ENCODE results near the gene EEPD1.

Gene EEPD1

DNA sequence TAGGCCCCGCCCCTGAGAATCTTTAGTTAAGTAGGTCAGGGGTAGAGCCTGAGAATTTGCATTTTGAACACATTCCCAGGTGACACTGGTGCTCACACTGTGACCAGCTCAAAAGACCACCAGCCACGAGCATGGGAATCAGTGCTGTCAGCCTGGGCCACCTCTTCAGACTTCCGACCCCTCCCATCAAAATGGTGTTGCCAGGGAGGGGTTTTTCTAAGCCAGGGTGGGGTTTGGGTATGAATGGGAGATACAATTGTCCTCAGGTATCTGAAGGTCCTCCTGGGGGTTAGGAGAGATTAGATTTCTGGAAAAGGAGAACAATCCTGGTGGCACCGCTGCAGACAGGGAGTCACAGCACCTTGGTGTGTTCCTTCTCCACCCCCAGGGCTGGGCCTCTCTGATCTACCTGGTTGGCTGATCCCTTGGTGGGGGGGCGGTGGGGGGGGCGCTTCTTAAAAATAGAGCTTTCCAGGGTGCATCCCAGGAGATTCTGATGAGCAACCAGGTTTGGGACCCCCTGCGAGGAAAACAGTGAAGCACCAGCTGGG is 125.1 kb downstream of the EEPD1 start:
- Histone ChIP-seq H2AK5ac (ENCODE audit: low read length) (peak overlapping the region; percentile 71), H2BK12ac (ENCODE audit: low read length) (peak overlapping the region; percentile 70), H3K9me3 (ENCODE audit: insufficient read depth, low read depth, low read length) (no peaks in the 10 kb centered on the region), H3K36me3 (ENCODE audit: control insufficient read depth in 1 of 2, insufficient read depth in 2 of 2, low read length in 2 of 2) (no peaks in the 10 kb centered on the region), H3K4ac (ENCODE audit: low read depth, low read length) (peak overlapping the region; percentile 31), H3K27ac (ENCODE audit: low read depth, low read length) (peak overlapping the region; percentile 64), H3K79me2 (ENCODE audit: control insufficient read depth, insufficient read depth, low read length, poor library complexity) (peaks cover 2% of the 10 kb centered on the region), H3K23ac (ENCODE audit: low read length) (no peak overlapping the region), H3K79me1 (ENCODE audit: low read length) (peaks cover 21% of the 10 kb centered on the region), H4K8ac (ENCODE audit: low read depth, low read length) (no peak overlapping the region), H2AFZ (ENCODE audit: insufficient read depth, low read length, poor library complexity) (no peak overlapping the region), H3K4me3 (ENCODE audit: low read depth, low read length) (no peak overlapping the region), H2BK5ac (ENCODE audit: low read depth, low read length, poor library complexity) (peak overlapping the region; percentile 47), H3K4me2 (ENCODE audit: low read length) (peak overlapping the region; percentile 30), H2BK120ac (ENCODE audit: insufficient read depth, low read length, poor library complexity) (peak overlapping the region; percentile 40), H3K4me1 (ENCODE audit: control insufficient read depth in 1 of 2, insufficient read depth in 2 of 2, low read length in 2 of 2) (peaks cover 27 to 46% of the 10 kb centered on the region in 2 experiments), H4K91ac (ENCODE audit: low read depth, low read length) (peak overlapping the region; percentile 67), H3K14ac (ENCODE audit: low read length) (peak overlapping the region; percentile 21), H4K12ac (ENCODE audit: low read depth, low read length) (no peak overlapping the region), H3K9ac (ENCODE audit: low read length) (no peak overlapping the region), H3K27me3 (ENCODE audit: insufficient read depth, low read length) (no peaks in the 10 kb centered on the region), H3K18ac (ENCODE audit: low read length) (no peak overlapping the region)
- no CpG with 5 or more reads among the region's 7 CpGs for WGBS (ENCODE audit: extremely low coverage, insufficient coverage, insufficient read length)
- no peak for DNase-seq

DNA sequence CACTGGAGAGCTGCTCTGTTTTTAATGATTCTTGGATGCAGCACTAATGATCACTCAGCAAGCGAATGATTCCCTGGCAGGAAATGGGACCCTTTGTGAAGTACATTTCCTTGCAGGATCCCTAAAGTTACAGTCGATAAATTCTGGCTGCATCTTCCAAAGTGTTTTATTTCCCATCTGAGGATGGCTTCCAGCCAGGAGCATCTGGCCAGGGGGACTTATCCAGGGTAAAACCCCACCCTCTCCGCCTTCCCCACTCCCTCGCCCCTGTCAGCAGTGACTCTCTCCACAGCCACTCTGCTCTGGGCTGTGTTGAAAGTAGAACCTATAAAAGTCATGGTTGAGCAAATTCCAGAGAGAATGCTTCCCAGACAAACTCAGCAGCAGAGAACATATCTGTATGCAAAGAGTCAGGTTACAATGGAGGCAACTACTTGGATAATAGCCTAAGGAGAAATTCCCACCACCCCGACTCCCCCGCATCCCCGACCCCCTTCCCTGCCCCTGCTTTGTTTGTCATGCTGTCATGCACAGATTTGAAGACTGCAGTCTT is 125.6 kb downstream of the EEPD1 start:
- Histone ChIP-seq H4K91ac (ENCODE audit: low read depth, low read length) (peak overlapping the region; percentile 67), H3K27ac (ENCODE audit: low read depth, low read length) (peak overlapping the region; percentile 64), H3K27me3 (ENCODE audit: insufficient read depth, low read length) (no peaks in the 10 kb centered on the region), H3K79me1 (ENCODE audit: low read length) (peaks cover 21% of the 10 kb centered on the region), H4K8ac (ENCODE audit: low read depth, low read length) (no peak overlapping the region), H3K9ac (ENCODE audit: low read length) (no peak overlapping the region), H2AK5ac (ENCODE audit: low read length) (no peak overlapping the region), H2BK120ac (ENCODE audit: insufficient read depth, low read length, poor library complexity) (no peak overlapping the region), H3K4me3 (ENCODE audit: low read depth, low read length) (no peak overlapping the region), H3K9me3 (ENCODE audit: insufficient read depth, low read depth, low read length) (no peaks in the 10 kb centered on the region), H3K4me2 (ENCODE audit: low read length) (peak overlapping the region; percentile 30), H3K4ac (ENCODE audit: low read depth, low read length) (no peak overlapping the region), H3K79me2 (ENCODE audit: control insufficient read depth, insufficient read depth, low read length, poor library complexity) (peaks cover 2% of the 10 kb centered on the region), H2BK12ac (ENCODE audit: low read length) (no peak overlapping the region), H3K36me3 (ENCODE audit: control insufficient read depth in 1 of 2, insufficient read depth in 2 of 2, low read length in 2 of 2) (no peaks in the 10 kb centered on the region), H3K23ac (ENCODE audit: low read length) (no peak overlapping the region), H3K18ac (ENCODE audit: low read length) (no peak overlapping the region), H4K12ac (ENCODE audit: low read depth, low read length) (no peak overlapping the region), H3K14ac (ENCODE audit: low read length) (peak overlapping the region; percentile 21), H2BK5ac (ENCODE audit: low read depth, low read length, poor library complexity) (peak overlapping the region; percentile 47), H3K4me1 (ENCODE audit: control insufficient read depth in 1 of 2, insufficient read depth in 2 of 2, low read length in 2 of 2) (peaks cover 30 to 50% of the 10 kb centered on the region in 2 experiments), H2AFZ (ENCODE audit: insufficient read depth, low read length, poor library complexity) (no peak overlapping the region)
- no peak for DNase-seq
- WGBS (ENCODE audit: extremely low coverage, insufficient coverage, insufficient read length): no CpG with 5 or more reads among the region's 7 CpGs

DNA sequence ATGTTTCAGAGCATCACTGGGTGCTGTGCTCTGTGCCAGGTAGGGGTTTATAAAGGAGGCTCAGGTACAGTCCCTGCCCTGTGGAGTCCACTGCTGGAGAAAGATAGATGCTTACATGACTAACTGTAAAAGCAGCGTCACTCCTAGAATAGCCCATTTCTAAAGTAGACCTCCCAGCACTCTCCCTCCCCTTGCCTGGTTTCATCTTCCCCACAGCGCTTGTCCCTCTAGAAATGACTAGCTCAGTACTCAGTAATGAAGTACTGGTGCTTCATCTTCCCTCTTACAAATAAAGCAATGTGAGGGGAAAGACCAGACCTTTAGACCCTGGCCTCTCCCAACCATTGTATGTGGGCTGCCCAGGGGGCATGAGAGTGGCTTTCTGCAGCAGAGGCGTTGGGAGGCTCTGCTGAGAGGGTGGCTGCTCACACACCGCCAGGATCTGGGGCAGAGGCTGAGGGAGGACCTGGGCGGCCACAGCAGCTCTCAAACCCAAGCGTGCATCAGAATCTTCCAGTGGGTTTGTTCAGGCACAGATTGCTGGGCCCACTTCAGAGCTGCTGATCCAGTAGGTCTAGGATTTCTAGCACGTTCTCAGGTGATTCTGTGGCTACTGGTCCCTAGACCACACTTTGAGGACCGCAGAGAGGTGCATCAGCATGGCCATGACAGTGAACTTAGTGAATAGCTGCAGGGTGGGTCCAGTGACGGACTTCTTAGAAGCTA is 126.3 kb downstream of the EEPD1 start:
- Histone ChIP-seq H4K8ac (ENCODE audit: low read depth, low read length) (no peak overlapping the region), H3K4ac (ENCODE audit: low read depth, low read length) (no peak overlapping the region), H3K14ac (ENCODE audit: low read length) (peak overlapping the region; percentile 25), H3K27me3 (ENCODE audit: insufficient read depth, low read length) (no peaks in the 10 kb centered on the region), H3K4me3 (ENCODE audit: low read depth, low read length) (no peak overlapping the region), H3K79me2 (ENCODE audit: control insufficient read depth, insufficient read depth, low read length, poor library complexity) (peaks cover 2% of the 10 kb centered on the region), H2BK120ac (ENCODE audit: insufficient read depth, low read length, poor library complexity) (peak overlapping the region; percentile 71), H4K91ac (ENCODE audit: low read depth, low read length) (peak overlapping the region; percentile 78), H3K36me3 (ENCODE audit: control insufficient read depth in 1 of 2, insufficient read depth in 2 of 2, low read length in 2 of 2) (no peaks in the 10 kb centered on the region), H3K4me2 (ENCODE audit: low read length) (peak overlapping the region; percentile 27), H2BK12ac (ENCODE audit: low read length) (peak overlapping the region; percentile 31), H4K12ac (ENCODE audit: low read depth, low read length) (no peak overlapping the region), H3K18ac (ENCODE audit: low read length) (peak overlapping the region; percentile 18), H2AK5ac (ENCODE audit: low read length) (peak overlapping the region; percentile 17), H3K23ac (ENCODE audit: low read length) (no peak overlapping the region), H3K27ac (ENCODE audit: low read depth, low read length) (peak overlapping the region; percentile 35), H2BK5ac (ENCODE audit: low read depth, low read length, poor library complexity) (peak overlapping the region; percentile 49), H3K4me1 (ENCODE audit: control insufficient read depth in 1 of 2, insufficient read depth in 2 of 2, low read length in 2 of 2) (peaks cover 29 to 47% of the 10 kb centered on the region in 2 experiments), H3K9me3 (ENCODE audit: insufficient read depth, low read depth, low read length) (no peaks in the 10 kb centered on the region), H3K79me1 (ENCODE audit: low read length) (peaks cover 21% of the 10 kb centered on the region), H2AFZ (ENCODE audit: insufficient read depth, low read length, poor library complexity) (no peak overlapping the region), H3K9ac (ENCODE audit: low read length) (no peak overlapping the region)
- DNase-seq: no peak
- no CpG with 5 or more reads among the region's 9 CpGs for WGBS (ENCODE audit: extremely low coverage, insufficient coverage, insufficient read length)

DNA sequence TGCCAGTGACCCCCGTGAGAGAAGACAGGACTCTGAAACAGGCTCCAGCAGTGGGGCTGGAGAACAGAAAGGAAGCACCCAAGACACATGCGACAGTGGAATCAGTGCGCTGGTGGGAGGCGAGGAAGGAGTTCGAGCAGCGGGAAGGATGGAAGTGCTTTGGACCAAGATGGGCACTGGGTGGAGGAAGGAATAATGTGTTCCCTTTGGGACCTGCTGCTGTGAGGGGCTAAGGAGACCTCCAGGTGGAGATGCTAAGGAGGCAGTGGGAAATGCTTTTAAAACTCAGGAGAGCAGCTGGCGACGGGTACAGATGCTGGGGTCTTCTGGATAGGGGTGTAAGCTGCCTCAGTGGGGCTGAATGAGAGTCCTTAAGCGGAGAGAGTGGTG is 126.9 kb downstream of the EEPD1 start:
- Histone ChIP-seq H3K27ac (ENCODE audit: low read depth, low read length) (no peak overlapping the region), H2AK5ac (ENCODE audit: low read length) (peak overlapping the region; percentile 36), H2BK120ac (ENCODE audit: insufficient read depth, low read length, poor library complexity) (peak overlapping the region; percentile 71), H3K4me3 (ENCODE audit: low read depth, low read length) (no peak overlapping the region), H4K8ac (ENCODE audit: low read depth, low read length) (no peak overlapping the region), H3K9me3 (ENCODE audit: insufficient read depth, low read depth, low read length) (no peaks in the 10 kb centered on the region), H4K91ac (ENCODE audit: low read depth, low read length) (peak overlapping the region; percentile 78), H4K12ac (ENCODE audit: low read depth, low read length) (no peak overlapping the region), H3K36me3 (ENCODE audit: control insufficient read depth in 1 of 2, insufficient read depth in 2 of 2, low read length in 2 of 2) (no peaks in the 10 kb centered on the region), H2BK12ac (ENCODE audit: low read length) (peak overlapping the region; percentile 31), H3K14ac (ENCODE audit: low read length) (peak overlapping the region; percentile 25), H3K23ac (ENCODE audit: low read length) (no peak overlapping the region), H3K79me1 (ENCODE audit: low read length) (peaks cover 21% of the 10 kb centered on the region), H3K4me1 (ENCODE audit: control insufficient read depth in 1 of 2, insufficient read depth in 2 of 2, low read length in 2 of 2) (peaks cover 29 to 47% of the 10 kb centered on the region in 2 experiments), H3K4ac (ENCODE audit: low read depth, low read length) (no peak overlapping the region), H2AFZ (ENCODE audit: insufficient read depth, low read length, poor library complexity) (no peak overlapping the region), H3K27me3 (ENCODE audit: insufficient read depth, low read length) (no peaks in the 10 kb centered on the region), H3K4me2 (ENCODE audit: low read length) (no peak overlapping the region), H3K18ac (ENCODE audit: low read length) (peak overlapping the region; percentile 18), H3K79me2 (ENCODE audit: control insufficient read depth, insufficient read depth, low read length, poor library complexity) (peaks cover 2% of the 10 kb centered on the region), H2BK5ac (ENCODE audit: low read depth, low read length, poor library complexity) (peak overlapping the region; percentile 4), H3K9ac (ENCODE audit: low read length) (no peak overlapping the region)
- no CpG with 5 or more reads among the region's 9 CpGs for WGBS (ENCODE audit: extremely low coverage, insufficient coverage, insufficient read length)
- DNase-seq: no peak

Data from trophoblast cell (in vitro differentiated cells and primary cell).